Large intestine (tissue), 3 donors: ENCODE results near the gene SLC8A2. TPM values are rescaled to one million over a fixed set of nuclear protein-coding genes. Genes with fewer than 3 reads are reported as not detected.
"Not testable (repeated sequence)": the region's sequence is repeated elsewhere in the genome, so short reads cannot be mapped to it uniquely, and the experiment has no call there.

ENCODE experiments used
- DNase-seq, 2 donors: peaks; one replicate each; pipeline versions ENCODE4 v3.0.0 to v3.0.0-alpha.2; 2013
- H3K27ac ChIP-seq: one replicate; pipeline ENCODE4 v1.5.1; 2013; ENCODE audit warnings: low read length
- H3K27me3 ChIP-seq: 2 replicates; pipeline ENCODE4 v1.6.1; 2013; ENCODE audit warnings: low read length; ENCODE audit not compliant: control insufficient read depth, insufficient read depth
- H3K36me3 ChIP-seq: 2 replicates; pipeline ENCODE4 v1.6.1; 2013; ENCODE audit warnings: low read length; ENCODE audit not compliant: control insufficient read depth, insufficient read depth
- H3K4me1 ChIP-seq: one replicate; pipeline ENCODE4 v1.6.1; 2013; ENCODE audit warnings: low read length; ENCODE audit not compliant: control insufficient read depth, insufficient read depth
- H3K4me3 ChIP-seq: one replicate; pipeline ENCODE4 v1.5.1; 2013; ENCODE audit warnings: low read length
- H3K9me3 ChIP-seq: one replicate; pipeline ENCODE4 v1.6.1; 2013; ENCODE audit warnings: mild to moderate bottlenecking, low read depth, low read length, moderate library complexity; ENCODE audit not compliant: control insufficient read depth
- WGBS: methylation state at CpG from one replicate; pipeline ENCODE4 v1.1.5; 2013; ENCODE audit warnings: low lambda C conversion rate; ENCODE audit not compliant: insufficient coverage; 5-methylcytosine and 5-hydroxymethylcytosine counted together
- polyA plus RNA-seq: library from polyadenylated mRNA; unstranded; fragments of 120-200 nt; gene quantifications from one replicate; pipeline ENCODE4 v1.2.1, GENCODE V29; 2013

Gene SLC8A2
- polyA plus RNA-seq, 1 donor = 0.54 TPM

DNA sequence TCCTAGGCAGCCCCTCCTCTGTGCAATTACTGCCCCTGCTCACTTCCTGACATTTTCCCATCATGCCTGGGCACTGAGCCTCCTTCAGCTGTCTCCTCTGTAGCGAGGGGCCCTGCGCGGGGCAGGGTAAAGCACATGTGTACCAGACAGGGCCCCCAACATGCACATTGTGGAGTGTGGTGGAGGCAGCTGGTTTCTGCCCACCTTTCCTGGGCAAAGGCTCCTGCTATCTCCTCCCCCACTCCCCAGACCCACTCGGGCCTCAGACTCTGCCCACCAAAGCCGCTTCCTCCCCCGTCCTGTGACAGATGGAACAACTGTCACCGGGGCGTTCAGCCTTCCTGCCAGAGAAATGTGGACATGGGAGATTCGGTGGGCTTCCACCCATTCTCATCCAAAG lies 15.2 kb upstream of the SLC8A2 start:
- no peaks in the 10 kb centered on the region for H3K27me3 ChIP-seq
- H3K4me3 ChIP-seq = no peak overlapping the region
- WGBS = no CpG with 5 or more reads among the region's 9 CpGs
- peaks cover 43% of the 10 kb centered on the region for H3K36me3 ChIP-seq
- no peak overlapping the region for H3K27ac ChIP-seq
- peaks cover 4% of the 10 kb centered on the region for H3K4me1 ChIP-seq
- DNase-seq = no peak
- no peaks in the 10 kb centered on the region for H3K9me3 ChIP-seq

DNA sequence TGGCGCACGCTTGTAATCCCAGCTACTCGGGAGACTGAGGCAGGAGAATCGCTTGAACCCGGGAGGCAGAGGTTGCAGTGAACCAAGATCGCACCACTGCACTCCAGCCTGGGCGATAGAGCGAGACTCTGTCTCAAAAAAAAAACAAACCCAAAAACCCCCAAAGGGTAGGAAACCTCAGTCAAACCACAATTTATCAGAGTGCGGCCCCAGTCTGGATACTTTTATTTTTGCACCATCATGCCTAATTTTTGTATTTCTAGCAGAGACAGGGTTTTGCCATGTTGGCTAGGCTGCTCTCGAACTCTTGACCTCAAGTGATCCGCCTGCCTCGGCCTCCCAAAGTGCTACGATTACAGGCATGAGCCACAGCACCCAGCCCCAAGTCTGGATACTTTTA lies 14.5 kb upstream of the SLC8A2 start:
- no CpG with 5 or more reads among the region's 13 CpGs for WGBS
- H3K27me3 ChIP-seq, H3K4me1 ChIP-seq, H3K27ac ChIP-seq, DNase-seq, H3K4me3 ChIP-seq, H3K9me3 ChIP-seq: not testable (repeated sequence)
- H3K36me3 ChIP-seq = peaks cover 36% of the 10 kb centered on the region

DNA sequence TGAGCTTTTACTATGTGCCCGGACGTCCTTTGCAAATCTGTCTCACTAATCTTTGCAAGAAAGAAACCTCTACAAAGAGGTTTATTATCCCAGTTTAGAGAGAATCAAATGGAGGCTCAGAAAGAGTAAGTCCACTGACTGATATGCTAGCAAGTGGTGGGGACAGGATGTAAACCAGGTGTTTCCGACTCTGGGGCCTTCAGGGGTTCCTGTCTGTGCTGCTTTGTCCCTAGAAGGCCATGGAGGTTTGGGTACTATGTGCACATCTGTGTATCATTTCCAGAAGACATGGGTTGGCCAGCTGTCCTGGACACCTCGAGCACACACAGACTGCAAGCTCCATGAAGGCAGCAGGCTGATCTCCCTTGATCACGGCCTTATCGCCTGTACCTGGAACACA lies 13.5 kb upstream of the SLC8A2 start:
- WGBS = no CpG with 5 or more reads among the region's 6 CpGs
- Histone ChIP-seq H3K9me3 (peaks cover 2% of the 10 kb centered on the region), H3K4me3 (no peak overlapping the region), H3K27ac (no peak overlapping the region), H3K4me1 (peaks cover 4% of the 10 kb centered on the region), H3K27me3 (peaks cover 6% of the 10 kb centered on the region), H3K36me3 (peaks cover 29% of the 10 kb centered on the region)
- no peak for DNase-seq

DNA sequence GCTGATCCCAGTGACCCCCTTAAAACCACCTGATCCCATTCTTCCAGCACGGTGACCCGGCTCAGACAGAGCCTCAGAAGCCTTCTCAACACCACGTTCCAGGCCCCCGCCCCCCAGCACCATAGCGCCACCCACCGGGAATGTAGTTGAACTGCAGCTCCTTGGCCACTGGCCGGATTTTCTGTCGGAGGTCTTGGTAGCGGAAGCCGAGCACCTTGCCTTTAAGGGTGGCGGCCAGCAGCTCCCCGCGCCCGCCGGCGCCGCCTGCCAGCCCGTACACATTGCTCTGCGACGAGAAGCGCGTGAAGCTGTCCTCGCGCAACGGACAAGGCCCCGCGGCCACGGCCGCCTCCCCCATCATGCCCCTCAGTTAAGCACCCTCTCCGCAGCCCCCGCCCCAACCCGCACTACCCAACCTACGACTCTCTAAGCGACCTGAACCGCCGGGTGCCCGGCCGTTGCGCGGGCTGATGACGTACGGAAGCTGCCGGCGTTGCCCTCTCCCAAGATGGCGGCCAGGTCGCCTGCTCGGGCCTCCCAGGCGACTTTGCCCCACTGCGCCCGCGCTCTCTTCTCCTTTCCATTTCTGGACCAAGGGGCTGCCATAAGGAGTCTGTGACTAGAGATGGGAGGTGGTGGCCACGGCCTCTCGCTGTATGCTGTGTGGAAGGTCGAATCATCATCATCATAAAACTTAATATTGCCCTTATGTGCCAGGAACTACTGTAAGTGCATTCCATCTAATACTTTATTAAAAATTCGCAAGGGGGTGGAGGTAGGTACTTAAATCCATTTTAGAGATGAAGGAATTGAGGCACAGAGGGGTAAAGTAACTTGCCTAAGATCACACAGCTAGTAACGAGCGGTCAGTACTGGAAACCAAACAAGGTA lies 12.4 kb upstream of the SLC8A2 start, which contains the start of gene KPTN:
Gene KPTN, minus strand, starts transcription at position 420 of the 891 bp plus-strand sequence. Its CDS starts 59 bp downstream, at position 361.
- WGBS = no CpG with 5 or more reads among the region's 57 CpGs
- Histone ChIP-seq H3K9me3 (peaks cover 3% of the 10 kb centered on the region), H3K36me3 (peaks cover 17% of the 10 kb centered on the region), H3K27ac (peak within 1 kb of the TSS; percentile 86), H3K27me3 (peaks cover 7% of the 10 kb centered on the region), H3K4me1 (peaks cover 4% of the 10 kb centered on the region), H3K4me3 (peak within 1 kb of the TSS; percentile 85)
- peak; percentile 88 to 95 for DNase-seq

DNA sequence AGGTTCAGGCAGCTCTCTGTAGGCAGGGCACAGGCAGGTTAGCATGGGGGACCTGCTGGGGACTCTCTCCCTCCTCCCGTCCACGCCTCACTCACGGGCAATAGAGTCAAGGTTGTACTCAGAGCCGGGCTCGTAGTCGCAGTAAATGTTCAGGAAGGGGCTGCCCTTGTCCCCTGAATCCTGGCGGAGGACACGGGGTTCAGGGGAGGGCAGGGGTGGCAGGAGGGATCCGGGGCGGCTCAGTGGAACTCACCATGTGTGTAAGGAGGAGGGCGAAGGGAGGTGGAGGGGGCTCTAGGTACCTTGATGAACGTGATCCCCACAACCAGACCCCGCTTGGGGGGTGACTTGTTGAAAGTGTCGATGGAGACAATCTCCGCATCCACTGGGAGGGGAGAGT lies 11.5 kb upstream of the SLC8A2 start:
- H3K27me3 ChIP-seq = peaks cover 7% of the 10 kb centered on the region
- H3K4me1 ChIP-seq = peaks cover 4% of the 10 kb centered on the region
- DNase-seq = no peak
- WGBS = no CpG with 5 or more reads among the region's 15 CpGs
- peaks cover 3% of the 10 kb centered on the region for H3K9me3 ChIP-seq
- no peak overlapping the region for H3K4me3 ChIP-seq
- no peak overlapping the region for H3K27ac ChIP-seq
- peaks cover 13% of the 10 kb centered on the region for H3K36me3 ChIP-seq

DNA sequence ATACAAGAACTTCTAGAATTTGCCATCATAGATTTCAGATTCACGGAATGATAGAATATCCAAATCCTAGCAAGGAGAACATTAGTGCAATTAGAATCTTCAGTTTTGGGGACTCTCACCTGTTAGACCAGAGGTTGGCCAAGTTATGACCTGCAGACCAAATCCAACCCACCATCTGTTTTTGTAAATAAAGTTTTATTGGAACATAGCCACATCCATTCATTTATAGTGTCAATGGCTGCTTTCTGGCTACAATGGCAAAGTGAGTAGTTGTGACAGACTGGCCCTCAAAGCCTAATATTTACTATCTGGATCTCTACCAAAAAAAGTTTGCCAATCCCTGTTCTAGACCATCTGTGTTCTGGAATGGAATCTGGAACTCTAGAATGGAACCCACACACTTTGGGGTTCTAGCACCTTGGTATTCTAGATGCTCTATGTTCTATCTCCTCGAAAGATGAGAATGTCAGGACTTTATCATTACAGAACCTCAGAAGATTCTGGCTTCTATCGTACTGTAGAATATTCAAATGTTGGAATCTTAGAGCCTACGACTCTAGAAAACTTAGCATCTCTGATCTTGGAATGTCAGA lies 9.9 kb upstream of the SLC8A2 start:
- no peak overlapping the region for H3K27ac ChIP-seq
- H3K36me3 ChIP-seq = peaks cover 3% of the 10 kb centered on the region
- WGBS = 100% methylated on average over 1 of the region's 4 CpGs
- peaks cover 4% of the 10 kb centered on the region for H3K4me1 ChIP-seq
- DNase-seq = no peak
- H3K9me3 ChIP-seq = peaks cover 3% of the 10 kb centered on the region
- H3K4me3 ChIP-seq = no peak overlapping the region
- peaks cover 7% of the 10 kb centered on the region for H3K27me3 ChIP-seq

DNA sequence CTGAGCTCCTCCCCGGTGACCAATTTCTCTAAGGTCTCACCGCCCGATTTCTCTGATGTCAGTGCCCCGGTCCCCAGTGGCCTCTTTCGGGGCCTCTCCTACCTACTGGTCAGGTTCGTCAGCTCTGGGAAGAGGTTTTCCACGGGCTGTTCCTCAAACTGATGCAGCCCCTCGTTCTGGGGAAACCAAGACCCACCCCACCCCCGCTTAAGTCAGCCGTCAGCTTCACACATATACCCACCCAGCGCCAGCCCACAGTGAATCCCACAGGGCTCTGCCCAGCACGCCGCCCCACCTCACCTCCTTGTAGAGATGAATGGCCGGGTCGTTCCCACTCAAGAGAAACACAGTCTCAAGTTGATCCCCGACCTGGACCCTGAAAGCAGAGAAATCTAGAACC lies 9.0 kb upstream of the SLC8A2 start:
- Histone ChIP-seq H3K4me1 (peaks cover 4% of the 10 kb centered on the region), H3K36me3 (peaks cover 2% of the 10 kb centered on the region), H3K9me3 (peaks cover 3% of the 10 kb centered on the region), H3K27ac (no peak overlapping the region), H3K27me3 (peaks cover 7% of the 10 kb centered on the region), H3K4me3 (no peak overlapping the region)
- DNase-seq = no peak
- WGBS = no CpG with 5 or more reads among the region's 16 CpGs

DNA sequence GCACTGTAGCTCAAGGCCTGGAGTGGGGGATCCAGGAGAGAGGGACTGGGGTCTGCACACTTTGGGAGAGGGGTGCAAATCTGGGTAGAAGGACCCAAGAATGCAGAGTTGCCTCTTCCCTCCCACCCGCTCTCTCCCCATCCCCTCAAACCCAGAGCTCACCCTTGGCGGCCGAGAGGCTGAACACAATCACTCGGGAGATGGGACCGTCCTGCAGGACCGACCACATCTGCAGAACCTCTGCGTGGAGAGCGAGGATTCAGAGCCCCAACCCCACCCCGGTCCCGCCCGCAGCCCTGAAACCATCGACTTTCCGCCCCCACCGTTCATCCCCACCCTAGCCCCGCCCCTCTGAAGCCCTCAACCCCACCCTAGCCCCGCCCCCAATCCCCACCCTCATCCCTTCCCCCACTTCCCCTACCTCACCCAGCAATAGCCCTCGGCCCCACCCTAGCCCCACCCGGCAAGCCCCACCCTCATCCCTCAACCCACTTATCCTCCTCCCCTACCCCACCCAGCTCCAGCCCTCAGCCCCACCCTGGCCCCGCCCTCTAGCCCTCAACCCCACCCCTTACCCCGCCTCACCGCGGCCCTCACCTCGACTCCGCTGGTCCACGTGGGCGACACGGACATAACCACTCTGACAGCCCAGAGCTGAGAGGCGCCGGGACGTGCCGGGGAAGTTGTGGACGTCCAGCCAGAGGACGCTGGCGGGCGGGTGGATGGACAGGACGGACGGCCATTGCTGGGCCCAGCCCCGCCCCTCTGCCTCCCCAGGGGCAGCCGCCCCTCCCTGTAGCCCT lies 8.2 kb upstream of the SLC8A2 start:
- Histone ChIP-seq H3K4me1 (peaks cover 4% of the 10 kb centered on the region), H3K36me3 (no peaks in the 10 kb centered on the region), H3K27me3 (peaks cover 7% of the 10 kb centered on the region), H3K27ac (no peak overlapping the region), H3K4me3 (no peak overlapping the region), H3K9me3 (peaks cover 3% of the 10 kb centered on the region)
- WGBS = no CpG with 5 or more reads among the region's 39 CpGs
- no peak for DNase-seq

DNA sequence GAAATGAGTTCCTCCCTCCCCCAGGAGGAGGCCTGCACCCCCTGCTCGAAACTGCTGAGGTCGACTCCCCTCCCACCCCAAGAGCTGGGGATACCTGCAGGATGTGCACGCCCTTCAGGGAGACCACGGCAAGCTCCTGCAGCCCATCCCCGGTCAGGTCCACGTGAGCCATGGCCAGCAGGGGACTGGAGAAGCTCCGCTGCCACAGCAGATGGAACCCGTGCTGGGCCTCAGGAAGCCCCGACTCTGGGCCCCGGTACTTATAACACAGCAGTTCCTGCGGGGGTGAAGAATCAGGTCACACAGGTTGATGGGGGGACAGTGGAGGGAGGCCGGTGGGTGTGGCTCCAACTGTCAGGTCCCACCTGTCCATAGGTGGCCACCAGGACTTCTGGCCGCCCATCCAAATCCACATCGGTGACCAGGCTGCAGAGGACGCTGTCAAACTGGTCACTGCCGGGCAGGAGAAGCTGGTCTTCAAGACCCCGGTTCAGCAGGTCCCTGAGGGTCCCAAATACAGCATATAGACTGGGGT lies 4.8 kb upstream of the SLC8A2 start:
- DNase-seq = no peak
- peaks cover 23% of the 10 kb centered on the region for H3K27me3 ChIP-seq
- WGBS = no CpG with 5 or more reads among the region's 17 CpGs
- no peaks in the 10 kb centered on the region for H3K36me3 ChIP-seq
- H3K4me1 ChIP-seq = peaks cover 5% of the 10 kb centered on the region
- no peak overlapping the region for H3K4me3 ChIP-seq
- H3K27ac ChIP-seq = no peak overlapping the region
- H3K9me3 ChIP-seq = peaks cover 5% of the 10 kb centered on the region

DNA sequence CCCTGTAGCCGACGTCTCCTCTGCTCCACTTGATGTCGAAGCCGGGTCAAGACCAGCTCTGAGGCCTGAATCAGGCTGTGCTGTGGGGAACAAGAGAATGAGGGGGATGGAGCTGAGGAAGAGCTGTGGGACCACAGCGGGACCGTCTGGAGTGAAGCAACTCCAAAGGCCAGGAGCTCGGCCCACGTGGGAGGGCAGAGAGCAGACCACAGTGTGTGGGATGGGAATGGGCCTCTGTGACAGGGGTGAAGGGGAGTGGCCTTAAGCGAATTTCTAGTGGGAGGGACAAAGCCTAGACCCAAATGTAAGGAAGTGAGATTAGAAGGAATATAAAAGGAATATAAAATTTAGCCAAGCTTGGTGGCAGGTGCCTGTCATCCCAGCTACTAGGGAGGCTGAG lies 3.8 kb upstream of the SLC8A2 start:
- no peak for DNase-seq
- Histone ChIP-seq H3K36me3 (no peaks in the 10 kb centered on the region), H3K27me3 (peaks cover 30% of the 10 kb centered on the region), H3K4me1 (peaks cover 6% of the 10 kb centered on the region), H3K27ac (no peak overlapping the region), H3K4me3 (no peak overlapping the region), H3K9me3 (peaks cover 5% of the 10 kb centered on the region)
- no CpG with 5 or more reads among the region's 9 CpGs for WGBS
